ENCODE results near the gene ERICH3. TPM values are rescaled to one million over a fixed set of nuclear protein-coding genes. Genes with fewer than 3 reads are reported as not detected.

Gene ERICH3
- total RNA-seq, 1 experiment from 2014 or later: not detected

DNA sequence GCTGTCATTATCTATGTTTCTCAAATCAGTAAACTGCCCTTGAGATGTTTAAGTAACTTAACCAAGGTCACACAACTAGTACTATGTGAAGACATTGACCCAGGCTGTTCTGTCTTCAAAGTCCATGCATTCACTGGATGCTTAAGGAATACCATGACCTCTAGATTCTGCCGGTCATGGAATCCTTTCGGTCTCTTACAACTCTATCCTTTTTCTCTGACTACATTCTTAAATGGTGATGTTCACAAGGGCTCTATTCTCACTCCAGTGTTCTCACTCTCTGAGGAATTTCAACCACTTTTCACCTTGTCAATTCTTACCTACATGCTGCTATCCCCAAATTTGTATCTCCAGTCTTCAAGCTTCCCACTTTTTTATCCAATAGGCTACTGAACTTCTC is 44.0 kb upstream of the ERICH3 start:
- Histone ChIP-seq H3K79me1 (ENCODE audit: insufficient read depth, low read depth, low read length, poor library complexity, severe bottlenecking) (no peaks in the 10 kb centered on the region), H3K9me3 (ENCODE audit: control insufficient read depth, low read depth, low read length) (no peaks in the 10 kb centered on the region), H3K23ac (ENCODE audit: insufficient read length, low read depth, low read length) (no peak overlapping the region), H3K27me3 (ENCODE audit: insufficient read depth, low read length) (no peaks in the 10 kb centered on the region), H4K5ac (ENCODE audit: insufficient read length, low read depth, low read length) (no peak overlapping the region), H3K56ac (ENCODE audit: insufficient read length, low read depth, low read length) (no peak overlapping the region), H2BK20ac (ENCODE audit: low read depth, low read length, poor library complexity, severe bottlenecking) (no peak overlapping the region), H3K9ac (ENCODE audit: extremely low read depth, insufficient read length, low read length) (no peak overlapping the region), H2BK5ac (ENCODE audit: insufficient read length, low read length) (no peak overlapping the region), H3K4me2 (ENCODE audit: insufficient read depth, insufficient read length, low read length) (no peak overlapping the region), H3K79me2 (ENCODE audit: insufficient read depth, low read length) (no peaks in the 10 kb centered on the region), H2BK12ac (ENCODE audit: insufficient read length, low read depth, low read length) (no peak overlapping the region), H3K18ac (ENCODE audit: insufficient read length, low read depth, low read length) (no peak overlapping the region), H2AK5ac (ENCODE audit: insufficient read length, low read length) (no peak overlapping the region), H4K91ac (ENCODE audit: insufficient read length, low read depth, low read length) (no peak overlapping the region), H3K14ac (ENCODE audit: insufficient read depth, low read length) (no peak overlapping the region), H3K23me2 (ENCODE audit: insufficient read length, low read depth, low read length, poor library complexity, severe bottlenecking) (no peaks in the 10 kb centered on the region), H4K20me1 (ENCODE audit: control insufficient read depth, insufficient read depth, insufficient read length) (no peaks in the 10 kb centered on the region), H3T11ph (ENCODE audit: low read length) (no peak overlapping the region), H2BK120ac (ENCODE audit: low read depth, low read length, poor library complexity, severe bottlenecking) (no peak overlapping the region), H2BK15ac (ENCODE audit: low read depth, low read length) (no peak overlapping the region), H2AFZ (ENCODE audit: low read length) (no peak overlapping the region), H3K4ac (ENCODE audit: low read depth, low read length) (no peak overlapping the region), H4K8ac (replicated peaks; ENCODE audit: insufficient read length, low read depth, low read length) (no peak overlapping the region), H3K4me1 (ENCODE audit: insufficient read depth, low read length) (no peaks in the 10 kb centered on the region; the same call in 1 of the 2 replicates), H3K27ac (ENCODE audit: insufficient read length, low read depth, low read length) (no peak overlapping the region)
- Mint-ChIP-seq H3K4me1 (peaks cover 0 to 7% of the 10 kb centered on the region in 2 experiments; a peak in 2 of 4 replicates), H3K4me3 (no peak overlapping the region), H3K27ac (no peak overlapping the region), H3K36me3 (ENCODE audit: insufficient read depth in 1 of 3, low read depth in 3 of 3) (peaks cover 0 to 6% (median 0%) of the 10 kb centered on the region in 3 experiments; a peak in 2 of 7 replicates), H3K9me3 (no peaks in the 10 kb centered on the region), H3K27me3 (ENCODE audit: low read depth) (no peaks in the 10 kb centered on the region)
- no peak for DNase-seq
- no peak for TF ChIP-seq CTCF (conservative IDR thresholded peaks at IDR 0.05)
- WGBS (ENCODE audit: extremely low coverage, insufficient read length, low lambda C conversion rate): no CpG with 5 or more reads among the region's 2 CpGs

Measured in H9 (cell line).